ENCODE data around the gene ZNF641. TPM values are rescaled to one million over a fixed set of nuclear protein-coding genes. Genes with fewer than 3 reads are reported as not detected.

The ZNF641 gene
- total and polyA plus RNA-seq, 4 donors = 3.0 to 15.8 (median 6.1) TPM

DNA sequence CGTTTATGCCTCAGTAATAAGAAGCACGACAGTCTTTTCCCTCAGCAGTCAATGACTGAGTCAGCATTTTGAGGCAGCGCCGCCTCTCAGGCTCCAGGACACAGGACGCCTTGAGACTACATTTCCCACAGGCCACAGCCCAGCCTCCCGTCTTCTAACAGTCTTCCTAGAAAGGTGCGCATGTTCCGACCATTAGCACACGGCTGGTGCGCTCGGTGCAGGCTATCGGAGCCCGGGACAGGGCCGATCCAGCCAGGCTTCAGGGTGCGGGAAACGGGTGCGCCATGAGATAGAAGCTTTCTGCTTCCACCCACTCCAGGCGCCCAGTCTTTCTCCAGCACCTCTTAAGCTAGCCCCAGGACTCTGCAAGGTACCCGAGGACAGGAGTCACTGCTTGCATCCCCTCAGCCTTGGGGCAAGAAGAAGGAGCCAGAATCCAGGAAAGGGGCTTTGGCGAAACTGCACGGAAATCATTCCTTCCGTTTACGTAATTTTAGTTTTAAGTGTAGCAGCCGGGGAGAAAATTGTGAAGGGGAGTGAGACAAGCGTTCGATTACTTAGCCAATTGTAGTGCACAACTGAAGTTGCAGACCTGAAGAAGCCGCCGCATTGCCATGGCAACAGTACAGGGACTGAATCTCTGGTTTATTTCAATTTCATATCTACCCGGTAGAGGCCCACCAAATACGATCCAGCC lies 54.0 kb downstream of the ZNF641 start:
- peak overlapping the region; percentile 28 to 57 (median 36) for H3K4me3 ChIP-seq (ENCODE audit: low read depth in 1 of 3, low read length in 3 of 3)
- H3K9ac ChIP-seq (ENCODE audit: low read depth in 1 of 2, low read length in 2 of 2) = no peak overlapping the region
- DNase-seq (ENCODE audit: low spot score) = peak; percentile 50
- 13% methylated on average over 30 of the region's 30 CpGs for WGBS
- H3K27me3 ChIP-seq (ENCODE audit: control insufficient read depth in 4 of 4, insufficient read depth in 4 of 4, low read length in 3 of 4) = peaks cover 0 to 4% (median 0%) of the 10 kb centered on the region in 4 donors
- no peaks in the 10 kb centered on the region for H3K36me3 ChIP-seq (ENCODE audit: control insufficient read depth in 4 of 4, insufficient read depth in 3 of 4, low read depth in 1 of 4, low read length in 3 of 4)
- no peak for TF ChIP-seq CTCF (IDR thresholded peaks at IDR 0.05; ENCODE audit: low read depth, low read length, missing input control)
- peak in 1 of 2 donors; percentile 19 for TF ChIP-seq RAD21 (IDR thresholded peaks at IDR 0.05)
- H3K27ac ChIP-seq (ENCODE audit: low read depth in 1 of 2, low read length in 2 of 2) = peak overlapping the region; percentile 33 to 43
- H3K9me3 ChIP-seq (ENCODE audit: control insufficient read depth in 4 of 4, low read length in 3 of 4) = no peaks in the 10 kb centered on the region
- H3K4me1 ChIP-seq (ENCODE audit: control insufficient read depth in 4 of 4, insufficient read depth in 4 of 4, low read length in 3 of 4) = peaks cover 0 to 5% (median 2%) of the 10 kb centered on the region in 4 donors

- H3K9ac ChIP-seq (ENCODE audit: low read depth in 1 of 2, low read length in 2 of 2) = no peak overlapping the region
- H3K27ac ChIP-seq (ENCODE audit: low read depth in 1 of 2, low read length in 2 of 2) = no peak overlapping the region
- DNase-seq (ENCODE audit: low spot score) = no peak
- no peaks in the 10 kb centered on the region for H3K36me3 ChIP-seq (ENCODE audit: control insufficient read depth in 4 of 4, insufficient read depth in 3 of 4, low read depth in 1 of 4, low read length in 3 of 4)
- no peak for TF ChIP-seq FOXA2 (IDR thresholded peaks at IDR 0.05)
- TF ChIP-seq, protein P1, sequence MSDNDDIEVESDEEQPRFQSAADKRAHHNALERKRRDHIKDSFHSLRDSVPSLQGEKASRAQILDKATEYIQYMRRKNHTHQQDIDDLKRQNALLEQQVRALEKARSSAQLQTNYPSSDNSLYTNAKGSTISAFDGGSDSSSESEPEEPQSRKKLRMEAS (IDR thresholded peaks at IDR 0.05) = no peak
- no peak for TF ChIP-seq SP1 (IDR thresholded peaks at IDR 0.05)
- TF ChIP-seq, protein P2, sequence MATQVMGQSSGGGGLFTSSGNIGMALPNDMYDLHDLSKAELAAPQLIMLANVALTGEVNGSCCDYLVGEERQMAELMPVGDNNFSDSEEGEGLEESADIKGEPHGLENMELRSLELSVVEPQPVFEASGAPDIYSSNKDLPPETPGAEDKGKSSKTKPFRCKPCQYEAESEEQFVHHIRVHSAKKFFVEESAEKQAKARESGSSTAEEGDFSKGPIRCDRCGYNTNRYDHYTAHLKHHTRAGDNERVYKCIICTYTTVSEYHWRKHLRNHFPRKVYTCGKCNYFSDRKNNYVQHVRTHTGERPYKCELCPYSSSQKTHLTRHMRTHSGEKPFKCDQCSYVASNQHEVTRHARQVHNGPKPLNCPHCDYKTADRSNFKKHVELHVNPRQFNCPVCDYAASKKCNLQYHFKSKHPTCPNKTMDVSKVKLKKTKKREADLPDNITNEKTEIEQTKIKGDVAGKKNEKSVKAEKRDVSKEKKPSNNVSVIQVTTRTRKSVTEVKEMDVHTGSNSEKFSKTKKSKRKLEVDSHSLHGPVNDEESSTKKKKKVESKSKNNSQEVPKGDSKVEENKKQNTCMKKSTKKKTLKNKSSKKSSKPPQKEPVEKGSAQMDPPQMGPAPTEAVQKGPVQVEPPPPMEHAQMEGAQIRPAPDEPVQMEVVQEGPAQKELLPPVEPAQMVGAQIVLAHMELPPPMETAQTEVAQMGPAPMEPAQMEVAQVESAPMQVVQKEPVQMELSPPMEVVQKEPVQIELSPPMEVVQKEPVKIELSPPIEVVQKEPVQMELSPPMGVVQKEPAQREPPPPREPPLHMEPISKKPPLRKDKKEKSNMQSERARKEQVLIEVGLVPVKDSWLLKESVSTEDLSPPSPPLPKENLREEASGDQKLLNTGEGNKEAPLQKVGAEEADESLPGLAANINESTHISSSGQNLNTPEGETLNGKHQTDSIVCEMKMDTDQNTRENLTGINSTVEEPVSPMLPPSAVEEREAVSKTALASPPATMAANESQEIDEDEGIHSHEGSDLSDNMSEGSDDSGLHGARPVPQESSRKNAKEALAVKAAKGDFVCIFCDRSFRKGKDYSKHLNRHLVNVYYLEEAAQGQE (IDR thresholded peaks at IDR 0.05) = no peak
- TF ChIP-seq NR2F2 (IDR thresholded peaks at IDR 0.05) = no peak
- TF ChIP-seq TAF1 (conservative IDR thresholded peaks at IDR 0.05) = no peak
- no peak for TF ChIP-seq RAD21 (IDR thresholded peaks at IDR 0.05)
- TF ChIP-seq FOXA1 (IDR thresholded peaks at IDR 0.05) = no peak
- no peak for TF ChIP-seq ZBTB33 (IDR thresholded peaks at IDR 0.05)
- TF ChIP-seq GABPA (IDR thresholded peaks at IDR 0.05 in 1 of 2, conservative IDR thresholded peaks at IDR 0.05 in 1 of 2) = no peak
- TF ChIP-seq, protein P3, sequence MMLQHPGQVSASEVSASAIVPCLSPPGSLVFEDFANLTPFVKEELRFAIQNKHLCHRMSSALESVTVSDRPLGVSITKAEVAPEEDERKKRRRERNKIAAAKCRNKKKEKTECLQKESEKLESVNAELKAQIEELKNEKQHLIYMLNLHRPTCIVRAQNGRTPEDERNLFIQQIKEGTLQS (IDR thresholded peaks at IDR 0.05) = no peak
- peaks cover 0 to 4% (median 2%) of the 10 kb centered on the region in 4 donors for H3K4me1 ChIP-seq (ENCODE audit: control insufficient read depth in 4 of 4, insufficient read depth in 4 of 4, low read length in 3 of 4)
- no peak overlapping the region for H3K4me3 ChIP-seq (ENCODE audit: low read depth in 1 of 3, low read length in 3 of 3)
- 48% methylated on average over 2 of the region's 2 CpGs for WGBS
- no peaks in the 10 kb centered on the region for H3K9me3 ChIP-seq (ENCODE audit: control insufficient read depth in 4 of 4, low read length in 3 of 4)
- peaks cover 0 to 5% (median under 1%) of the 10 kb centered on the region in 4 donors for H3K27me3 ChIP-seq (ENCODE audit: control insufficient read depth in 4 of 4, insufficient read depth in 4 of 4, low read length in 3 of 4)
Measured at GRCh38 chr12:48292040-48292439, 58.7 kb downstream of the ZNF641 start.

All from liver (tissue), 9 donors.